Tibial artery (tissue), 4 donors: ENCODE results near the gene HSF4.

Experiments used
- DNase-seq, 2 donors: peaks; one replicate each; pipeline ENCODE4 v3.0.0-alpha.2; 2019
- H3K27ac ChIP-seq, 2 donors: fragments of 200-600 bp; sonication (generic) in 1 of 2; 1 replicate in 1 of 2; 2 replicates in 1 of 2; pipeline ENCODE4 v1.5.1; 2018 to 2019; ENCODE audit warnings: mild to moderate bottlenecking in 1 of 2
- H3K27me3 ChIP-seq, 2 donors: fragments of 200-600 bp; sonication (generic) in 1 of 2; one replicate each; pipeline versions ENCODE4 v1.5.1 to v1.6.0; 2016 to 2019
- H3K36me3 ChIP-seq, 3 donors: fragments of 200-600 bp; sonication (generic) in 2 of 3; one replicate each; pipeline ENCODE4 v1.5.1; 2016 to 2019; ENCODE audit warnings: mild to moderate bottlenecking in 2 of 3
- H3K4me1 ChIP-seq, 4 donors: fragments of 200-600 bp; sonication (generic) in 2 of 4; 1 replicate in 3 of 4; 2 replicates in 1 of 4; pipeline ENCODE4 v1.5.1; 2016 to 2019
- H3K4me3 ChIP-seq, 2 donors: fragments of 200-600 bp; sonication (generic) in 1 of 2; 1 replicate in 1 of 2; 2 replicates in 1 of 2; pipeline ENCODE4 v1.5.1; 2018 to 2019; ENCODE audit warnings: mild to moderate bottlenecking in 2 of 2
- H3K9me3 ChIP-seq, 3 donors: fragments of 200-600 bp; sonication (generic) in 1 of 3; one replicate each; pipeline ENCODE4 v1.5.1; 2016 to 2019
- CTCF ChIP-seq, 2 experiments: fragments of 200-600 bp in 1 of 2; fragments of 450-650 bp in 1 of 2; IDR thresholded peaks; one replicate each; pipeline ENCODE4 v1.5.1; 2017 to 2019; ENCODE audit warnings: antibody characterized with exemption in 2 of 2, mild to moderate bottlenecking in 1 of 2, moderate library complexity in 1 of 2
- intact Hi-C: fragments of 100-400 bp; cut with DNase I; formaldehyde crosslinking; loops from one replicate; pipeline ENCODE4 v1.15.0; 2023; ENCODE audit warnings: low total_unique reads

HSF4 gene

GRCh38 chr16:67141391-67141790, 23.2 kb upstream of the HSF4 start:
- H3K4me1 ChIP-seq, result no peaks in the 10 kb centered on the region
- H3K4me3 ChIP-seq, result no peak overlapping the region
- H3K27me3 ChIP-seq, result no peaks in the 10 kb centered on the region
- no peak for DNase-seq
- H3K9me3 ChIP-seq, result no peaks in the 10 kb centered on the region
- H3K36me3 ChIP-seq, result peaks cover 90 to 99% (median 93%) of the 10 kb centered on the region in 3 donors
- TF ChIP-seq CTCF (IDR thresholded peaks at IDR 0.05), result no peak
- intact Hi-C loops, result no loop called here
- H3K27ac ChIP-seq, result no peak overlapping the region

GRCh38 chr16:67142342-67142741, 22.2 kb upstream of the HSF4 start:
- intact Hi-C loops, result no loop called here
- Histone ChIP-seq H3K4me1 (no peaks in the 10 kb centered on the region), H3K36me3 (peaks cover 82 to 99% (median 95%) of the 10 kb centered on the region in 3 donors), H3K9me3 (no peaks in the 10 kb centered on the region), H3K27me3 (no peaks in the 10 kb centered on the region), H3K27ac (no peak overlapping the region), H3K4me3 (no peak overlapping the region)
- TF ChIP-seq CTCF (IDR thresholded peaks at IDR 0.05), result no peak
- no peak for DNase-seq

- no peaks in the 10 kb centered on the region for H3K27me3 ChIP-seq
- intact Hi-C loops, result no loop called here
- no peak overlapping the region for H3K4me3 ChIP-seq
- peaks cover 0 to 4% (median under 1%) of the 10 kb centered on the region in 4 donors for H3K4me1 ChIP-seq
- H3K27ac ChIP-seq, result no peak overlapping the region
- H3K36me3 ChIP-seq, result peaks cover 59 to 92% (median 79%) of the 10 kb centered on the region in 3 donors
- TF ChIP-seq CTCF (IDR thresholded peaks at IDR 0.05), result no peak
- H3K9me3 ChIP-seq, result no peaks in the 10 kb centered on the region
- DNase-seq, result no peak
Observed at GRCh38 chr16:67144943-67145342, 19.6 kb upstream of the HSF4 start.

GRCh38 chr16:67145746-67146145, 18.8 kb upstream of the HSF4 start:
- intact Hi-C loops, result no loop called here

GRCh38 chr16:67146523-67147357, 17.8 kb upstream of the HSF4 start:
- H3K27ac ChIP-seq, result no peak overlapping the region
- DNase-seq, result no peak
- no peak for TF ChIP-seq CTCF (IDR thresholded peaks at IDR 0.05)
- H3K36me3 ChIP-seq, result peaks cover 41 to 74% (median 61%) of the 10 kb centered on the region in 3 donors
- no peaks in the 10 kb centered on the region for H3K27me3 ChIP-seq
- no peaks in the 10 kb centered on the region for H3K9me3 ChIP-seq
- no peak overlapping the region for H3K4me3 ChIP-seq
- peaks cover 0 to 21% (median 13%) of the 10 kb centered on the region in 4 donors for H3K4me1 ChIP-seq
- intact Hi-C loops, result no loop called here

More at GRCh38 chr16:67145746-67146145, 18.8 kb upstream of the HSF4 start:
- H3K4me1 ChIP-seq, result peaks cover 0 to 12% (median 8%) of the 10 kb centered on the region in 4 donors
- H3K9me3 ChIP-seq, result no peaks in the 10 kb centered on the region
- H3K4me3 ChIP-seq, result no peak overlapping the region
- DNase-seq, result no peak
- no peak overlapping the region for H3K27ac ChIP-seq
- no peaks in the 10 kb centered on the region for H3K27me3 ChIP-seq
- TF ChIP-seq CTCF (IDR thresholded peaks at IDR 0.05), result no peak
- H3K36me3 ChIP-seq, result peaks cover 50 to 84% (median 71%) of the 10 kb centered on the region in 3 donors
